ENCODE results near the gene TMED8. TPM values are rescaled to one million over a fixed set of nuclear protein-coding genes. Genes with fewer than 3 reads are reported as not detected.
A peak's percentile ranks its signal among the peaks of the same experiment; 100 is the strongest.

Gene TMED8
- total RNA-seq, 1 experiment from 2014 or later, result 14.2 TPM

DNA sequence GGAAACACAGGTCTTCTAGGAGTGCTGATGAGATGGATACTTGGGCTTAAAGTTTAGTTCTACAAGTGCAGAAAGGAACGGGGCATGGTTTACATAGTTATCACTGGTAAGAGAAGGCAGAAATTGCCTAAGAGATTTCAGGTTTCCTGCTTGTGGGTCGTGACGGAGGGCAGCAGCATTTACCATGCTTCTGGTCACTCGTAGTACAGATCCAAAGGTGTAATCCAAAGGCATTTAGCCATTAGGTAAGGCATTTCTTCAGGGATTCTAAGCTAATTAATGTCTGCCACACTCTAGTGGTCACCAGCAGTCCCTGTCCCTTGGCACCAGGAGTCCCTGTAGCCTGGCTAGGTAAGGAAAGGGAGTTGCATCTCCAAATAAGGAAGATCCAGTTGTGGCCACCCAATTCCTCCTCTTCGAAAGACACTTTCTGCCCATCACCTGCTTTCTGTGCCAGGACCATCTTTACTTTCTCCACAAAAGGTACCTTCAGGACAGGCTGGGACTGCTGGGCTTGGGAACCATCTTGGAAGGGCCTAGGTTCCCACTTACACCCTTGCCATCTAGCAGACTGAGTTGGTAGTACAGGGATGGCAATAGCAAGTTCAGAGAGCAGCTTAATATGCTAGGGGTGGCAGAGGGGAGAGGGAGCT, 54.5 kb downstream of the TMED8 start (continued):
- TF ChIP-seq, protein P1, sequence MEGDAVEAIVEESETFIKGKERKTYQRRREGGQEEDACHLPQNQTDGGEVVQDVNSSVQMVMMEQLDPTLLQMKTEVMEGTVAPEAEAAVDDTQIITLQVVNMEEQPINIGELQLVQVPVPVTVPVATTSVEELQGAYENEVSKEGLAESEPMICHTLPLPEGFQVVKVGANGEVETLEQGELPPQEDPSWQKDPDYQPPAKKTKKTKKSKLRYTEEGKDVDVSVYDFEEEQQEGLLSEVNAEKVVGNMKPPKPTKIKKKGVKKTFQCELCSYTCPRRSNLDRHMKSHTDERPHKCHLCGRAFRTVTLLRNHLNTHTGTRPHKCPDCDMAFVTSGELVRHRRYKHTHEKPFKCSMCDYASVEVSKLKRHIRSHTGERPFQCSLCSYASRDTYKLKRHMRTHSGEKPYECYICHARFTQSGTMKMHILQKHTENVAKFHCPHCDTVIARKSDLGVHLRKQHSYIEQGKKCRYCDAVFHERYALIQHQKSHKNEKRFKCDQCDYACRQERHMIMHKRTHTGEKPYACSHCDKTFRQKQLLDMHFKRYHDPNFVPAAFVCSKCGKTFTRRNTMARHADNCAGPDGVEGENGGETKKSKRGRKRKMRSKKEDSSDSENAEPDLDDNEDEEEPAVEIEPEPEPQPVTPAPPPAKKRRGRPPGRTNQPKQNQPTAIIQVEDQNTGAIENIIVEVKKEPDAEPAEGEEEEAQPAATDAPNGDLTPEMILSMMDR (IDR thresholded peaks at IDR 0.05), result no peak
- TF ChIP-seq, protein P2, sequence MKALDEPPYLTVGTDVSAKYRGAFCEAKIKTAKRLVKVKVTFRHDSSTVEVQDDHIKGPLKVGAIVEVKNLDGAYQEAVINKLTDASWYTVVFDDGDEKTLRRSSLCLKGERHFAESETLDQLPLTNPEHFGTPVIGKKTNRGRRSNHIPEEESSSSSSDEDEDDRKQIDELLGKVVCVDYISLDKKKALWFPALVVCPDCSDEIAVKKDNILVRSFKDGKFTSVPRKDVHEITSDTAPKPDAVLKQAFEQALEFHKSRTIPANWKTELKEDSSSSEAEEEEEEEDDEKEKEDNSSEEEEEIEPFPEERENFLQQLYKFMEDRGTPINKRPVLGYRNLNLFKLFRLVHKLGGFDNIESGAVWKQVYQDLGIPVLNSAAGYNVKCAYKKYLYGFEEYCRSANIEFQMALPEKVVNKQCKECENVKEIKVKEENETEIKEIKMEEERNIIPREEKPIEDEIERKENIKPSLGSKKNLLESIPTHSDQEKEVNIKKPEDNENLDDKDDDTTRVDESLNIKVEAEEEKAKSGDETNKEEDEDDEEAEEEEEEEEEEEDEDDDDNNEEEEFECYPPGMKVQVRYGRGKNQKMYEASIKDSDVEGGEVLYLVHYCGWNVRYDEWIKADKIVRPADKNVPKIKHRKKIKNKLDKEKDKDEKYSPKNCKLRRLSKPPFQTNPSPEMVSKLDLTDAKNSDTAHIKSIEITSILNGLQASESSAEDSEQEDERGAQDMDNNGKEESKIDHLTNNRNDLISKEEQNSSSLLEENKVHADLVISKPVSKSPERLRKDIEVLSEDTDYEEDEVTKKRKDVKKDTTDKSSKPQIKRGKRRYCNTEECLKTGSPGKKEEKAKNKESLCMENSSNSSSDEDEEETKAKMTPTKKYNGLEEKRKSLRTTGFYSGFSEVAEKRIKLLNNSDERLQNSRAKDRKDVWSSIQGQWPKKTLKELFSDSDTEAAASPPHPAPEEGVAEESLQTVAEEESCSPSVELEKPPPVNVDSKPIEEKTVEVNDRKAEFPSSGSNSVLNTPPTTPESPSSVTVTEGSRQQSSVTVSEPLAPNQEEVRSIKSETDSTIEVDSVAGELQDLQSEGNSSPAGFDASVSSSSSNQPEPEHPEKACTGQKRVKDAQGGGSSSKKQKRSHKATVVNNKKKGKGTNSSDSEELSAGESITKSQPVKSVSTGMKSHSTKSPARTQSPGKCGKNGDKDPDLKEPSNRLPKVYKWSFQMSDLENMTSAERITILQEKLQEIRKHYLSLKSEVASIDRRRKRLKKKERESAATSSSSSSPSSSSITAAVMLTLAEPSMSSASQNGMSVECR (CRISPR knock-in tag; IDR thresholded peaks at IDR 0.05; ENCODE audit: borderline replicate concordance), result no peak
- TF ChIP-seq, protein P3, sequence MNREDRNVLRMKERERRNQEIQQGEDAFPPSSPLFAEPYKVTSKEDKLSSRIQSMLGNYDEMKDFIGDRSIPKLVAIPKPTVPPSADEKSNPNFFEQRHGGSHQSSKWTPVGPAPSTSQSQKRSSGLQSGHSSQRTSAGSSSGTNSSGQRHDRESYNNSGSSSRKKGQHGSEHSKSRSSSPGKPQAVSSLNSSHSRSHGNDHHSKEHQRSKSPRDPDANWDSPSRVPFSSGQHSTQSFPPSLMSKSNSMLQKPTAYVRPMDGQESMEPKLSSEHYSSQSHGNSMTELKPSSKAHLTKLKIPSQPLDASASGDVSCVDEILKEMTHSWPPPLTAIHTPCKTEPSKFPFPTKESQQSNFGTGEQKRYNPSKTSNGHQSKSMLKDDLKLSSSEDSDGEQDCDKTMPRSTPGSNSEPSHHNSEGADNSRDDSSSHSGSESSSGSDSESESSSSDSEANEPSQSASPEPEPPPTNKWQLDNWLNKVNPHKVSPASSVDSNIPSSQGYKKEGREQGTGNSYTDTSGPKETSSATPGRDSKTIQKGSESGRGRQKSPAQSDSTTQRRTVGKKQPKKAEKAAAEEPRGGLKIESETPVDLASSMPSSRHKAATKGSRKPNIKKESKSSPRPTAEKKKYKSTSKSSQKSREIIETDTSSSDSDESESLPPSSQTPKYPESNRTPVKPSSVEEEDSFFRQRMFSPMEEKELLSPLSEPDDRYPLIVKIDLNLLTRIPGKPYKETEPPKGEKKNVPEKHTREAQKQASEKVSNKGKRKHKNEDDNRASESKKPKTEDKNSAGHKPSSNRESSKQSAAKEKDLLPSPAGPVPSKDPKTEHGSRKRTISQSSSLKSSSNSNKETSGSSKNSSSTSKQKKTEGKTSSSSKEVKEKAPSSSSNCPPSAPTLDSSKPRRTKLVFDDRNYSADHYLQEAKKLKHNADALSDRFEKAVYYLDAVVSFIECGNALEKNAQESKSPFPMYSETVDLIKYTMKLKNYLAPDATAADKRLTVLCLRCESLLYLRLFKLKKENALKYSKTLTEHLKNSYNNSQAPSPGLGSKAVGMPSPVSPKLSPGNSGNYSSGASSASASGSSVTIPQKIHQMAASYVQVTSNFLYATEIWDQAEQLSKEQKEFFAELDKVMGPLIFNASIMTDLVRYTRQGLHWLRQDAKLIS (CRISPR knock-in tag; IDR thresholded peaks at IDR 0.05; ENCODE audit: borderline replicate concordance), result no peak
- TF ChIP-seq, protein P4, sequence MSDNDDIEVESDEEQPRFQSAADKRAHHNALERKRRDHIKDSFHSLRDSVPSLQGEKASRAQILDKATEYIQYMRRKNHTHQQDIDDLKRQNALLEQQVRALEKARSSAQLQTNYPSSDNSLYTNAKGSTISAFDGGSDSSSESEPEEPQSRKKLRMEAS (CRISPR knock-in tag; IDR thresholded peaks at IDR 0.05), result no peak
- TF ChIP-seq ATF1 (CRISPR knock-in tag; IDR thresholded peaks at IDR 0.05) (no peak), ZNF232 (CRISPR knock-in tag; IDR thresholded peaks at IDR 0.05) (no peak)

DNA sequence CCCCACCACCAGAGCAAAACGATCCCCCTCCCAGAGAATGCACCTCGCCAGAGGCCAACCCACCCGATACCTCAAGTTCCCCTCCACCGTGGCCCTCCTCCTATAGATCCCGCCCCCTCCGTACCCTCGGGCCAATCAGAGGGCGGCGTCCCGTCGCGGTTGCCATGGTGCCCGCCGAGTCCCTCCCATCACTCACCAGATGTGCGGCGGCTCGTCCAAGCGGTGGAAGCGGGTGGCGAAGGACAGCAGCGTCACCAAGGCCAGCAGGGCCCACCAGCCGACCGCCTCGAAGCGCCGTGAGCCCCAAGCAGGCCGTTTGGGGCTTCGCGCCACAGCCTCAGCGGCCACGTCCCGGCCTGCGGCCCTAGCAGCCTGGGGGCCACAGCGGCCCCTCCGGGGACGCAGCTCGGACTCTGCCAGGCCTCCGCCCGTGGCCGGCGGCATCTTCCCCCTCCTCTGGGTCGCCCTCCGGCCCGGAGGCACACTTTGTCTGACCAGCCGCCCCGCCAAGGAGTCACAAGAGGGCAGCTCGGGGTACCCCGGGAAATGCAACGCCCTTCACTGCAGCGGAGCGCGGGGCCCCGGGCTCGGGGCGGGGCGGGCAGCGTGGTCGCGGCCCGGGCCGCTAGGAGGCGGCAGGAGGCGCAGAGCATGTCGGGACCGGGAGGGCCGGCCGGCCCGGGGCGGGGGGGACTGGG, 56.5 kb downstream of the TMED8 start, which contains the start of gene POMT2:
Gene POMT2, minus strand, starts transcription at position 646 of the 698 bp plus-strand sequence. Its CDS starts 202 bp downstream, at position 444.
- DNase-seq (ENCODE audit: low spot score), result peak; percentile 98
- no peaks in the 10 kb centered on the region for H3K36me3 Mint-ChIP-seq
- peak within 1 kb of the TSS; percentile 100 for H3K27ac Mint-ChIP-seq
- ChIA-PET CTCF (interaction anchor here (0.7 to 2.3 kb wide), 16 partner anchors 9 to 359 kb away, joined by 3 to 12 read pairs (median 4); partner anchors contain the start of genes SAMD15, TMED8, TMEM63C and VIPAS39), POLR2A (interaction anchor here (0.9 to 1.9 kb wide), 2 partner anchors 57 to 138 kb away, joined by 5 to 7 read pairs; partner anchors contain the start of genes AHSA1, SAMD15, TMED8 and VIPAS39)
- no peaks in the 10 kb centered on the region; the same call in 1 of the 2 replicates for H3K27me3 Mint-ChIP-seq (ENCODE audit: low read depth)
- ATAC-seq, result peak; percentile 64
- H3K4me3 Mint-ChIP-seq, result peak within 1 kb of the TSS; percentile 96
- H3K4me1 Mint-ChIP-seq, result peaks cover 46% of the 10 kb centered on the region
- H3K9me3 Mint-ChIP-seq, result no peaks in the 10 kb centered on the region
- TF ChIP-seq, protein P5, sequence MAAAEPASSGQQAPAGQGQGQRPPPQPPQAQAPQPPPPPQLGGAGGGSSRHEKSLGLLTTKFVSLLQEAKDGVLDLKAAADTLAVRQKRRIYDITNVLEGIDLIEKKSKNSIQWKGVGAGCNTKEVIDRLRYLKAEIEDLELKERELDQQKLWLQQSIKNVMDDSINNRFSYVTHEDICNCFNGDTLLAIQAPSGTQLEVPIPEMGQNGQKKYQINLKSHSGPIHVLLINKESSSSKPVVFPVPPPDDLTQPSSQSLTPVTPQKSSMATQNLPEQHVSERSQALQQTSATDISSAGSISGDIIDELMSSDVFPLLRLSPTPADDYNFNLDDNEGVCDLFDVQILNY (CRISPR knock-in tag; IDR thresholded peaks at IDR 0.05), result no peak
- TF ChIP-seq ZBTB21 (CRISPR knock-in tag; IDR thresholded peaks at IDR 0.05; ENCODE audit: borderline replicate concordance) (0 out of 2 replicates have a peak, but pooled peaks have one; percentile 41), CBFB (CRISPR knock-in tag; IDR thresholded peaks at IDR 0.05; ENCODE audit: low read depth) (no peak), ZNF138 (CRISPR knock-in tag; conservative IDR thresholded peaks at IDR 0.05) (0 out of 2 replicates have a peak, but pooled peaks have one; percentile 16), FOXK1 (CRISPR knock-in tag; IDR thresholded peaks at IDR 0.05) (peak; percentile 73), ZNF121 (CRISPR knock-in tag; IDR thresholded peaks at IDR 0.05) (no peak)
- TF ChIP-seq, protein P6, sequence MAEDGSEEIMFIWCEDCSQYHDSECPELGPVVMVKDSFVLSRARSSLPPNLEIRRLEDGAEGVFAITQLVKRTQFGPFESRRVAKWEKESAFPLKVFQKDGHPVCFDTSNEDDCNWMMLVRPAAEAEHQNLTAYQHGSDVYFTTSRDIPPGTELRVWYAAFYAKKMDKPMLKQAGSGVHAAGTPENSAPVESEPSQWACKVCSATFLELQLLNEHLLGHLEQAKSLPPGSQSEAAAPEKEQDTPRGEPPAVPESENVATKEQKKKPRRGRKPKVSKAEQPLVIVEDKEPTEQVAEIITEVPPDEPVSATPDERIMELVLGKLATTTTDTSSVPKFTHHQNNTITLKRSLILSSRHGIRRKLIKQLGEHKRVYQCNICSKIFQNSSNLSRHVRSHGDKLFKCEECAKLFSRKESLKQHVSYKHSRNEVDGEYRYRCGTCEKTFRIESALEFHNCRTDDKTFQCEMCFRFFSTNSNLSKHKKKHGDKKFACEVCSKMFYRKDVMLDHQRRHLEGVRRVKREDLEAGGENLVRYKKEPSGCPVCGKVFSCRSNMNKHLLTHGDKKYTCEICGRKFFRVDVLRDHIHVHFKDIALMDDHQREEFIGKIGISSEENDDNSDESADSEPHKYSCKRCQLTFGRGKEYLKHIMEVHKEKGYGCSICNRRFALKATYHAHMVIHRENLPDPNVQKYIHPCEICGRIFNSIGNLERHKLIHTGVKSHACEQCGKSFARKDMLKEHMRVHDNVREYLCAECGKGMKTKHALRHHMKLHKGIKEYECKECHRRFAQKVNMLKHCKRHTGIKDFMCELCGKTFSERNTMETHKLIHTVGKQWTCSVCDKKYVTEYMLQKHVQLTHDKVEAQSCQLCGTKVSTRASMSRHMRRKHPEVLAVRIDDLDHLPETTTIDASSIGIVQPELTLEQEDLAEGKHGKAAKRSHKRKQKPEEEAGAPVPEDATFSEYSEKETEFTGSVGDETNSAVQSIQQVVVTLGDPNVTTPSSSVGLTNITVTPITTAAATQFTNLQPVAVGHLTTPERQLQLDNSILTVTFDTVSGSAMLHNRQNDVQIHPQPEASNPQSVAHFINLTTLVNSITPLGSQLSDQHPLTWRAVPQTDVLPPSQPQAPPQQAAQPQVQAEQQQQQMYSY (CRISPR knock-in tag; IDR thresholded peaks at IDR 0.05), result peak; percentile 63
- TF ChIP-seq, protein P1 (IDR thresholded peaks at IDR 0.05), result no peak

Data from WTC11 (cell line).